ENCODE measurements around the gene FXR2. TPM values are rescaled to one million over a fixed set of nuclear protein-coding genes. Genes with fewer than 3 reads are reported as not detected.

Gene FXR2
- total and polyA plus RNA-seq, 10 of the 15 experiments (the other 5 are each of a cell fraction or from before 2014, with no cell fraction given): 1.6 to 33.3 (median 22.0) TPM

DNA sequence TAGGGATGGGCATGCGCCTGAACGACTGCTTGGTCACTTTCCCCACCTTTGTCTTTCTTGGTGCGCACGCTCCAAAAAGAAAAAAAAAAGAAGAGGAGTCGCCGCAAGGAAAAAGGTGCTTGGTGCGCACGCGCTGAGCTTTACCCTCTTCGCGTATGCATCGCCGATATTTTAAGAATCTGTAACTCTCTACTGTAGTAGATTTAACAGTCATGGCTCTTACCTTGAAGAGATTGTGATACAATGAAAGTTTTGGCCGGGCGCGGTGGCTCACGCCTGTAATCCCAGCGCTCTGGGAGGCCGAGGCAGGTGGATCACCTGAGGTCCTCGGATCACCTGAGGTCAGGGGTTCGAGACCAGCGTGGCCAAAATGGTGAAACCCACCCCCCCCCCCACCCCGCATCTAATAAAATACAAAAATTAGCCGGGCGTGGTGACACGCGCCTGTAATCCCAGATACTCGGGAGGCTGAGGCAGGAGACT lies 609 bp upstream of the FXR2 start:
- intact Hi-C loops (cut with micrococcal nuclease; ENCODE audit: unreplicated experiment): loop anchor here (5.0 kb wide), 1 partner anchor 33 kb away; the partner anchor contains the start of gene MPDU1
- no peak for FAIRE-seq
- WGBS (ENCODE audit: insufficient coverage, insufficient replicate concordance, low lambda C conversion rate, missing lambda C conversion rate): 5% methylated on average over 27 of the region's 28 CpGs
- RAD21 ChIA-PET (ENCODE audit: unreplicated experiment): interaction anchor here (1.2 to 2.4 kb wide), 5 partner anchors 12 to 179 kb away, joined by 3 to 21 read pairs (median 9); partner anchors contain the start of genes CD68, MPDU1, SAT2 and TMEM102
- POLR2A ChIA-PET: interaction anchor here (0.6 to 3.6 kb wide), 13 partner anchors 12 to 279 kb away, joined by 3 to 35 read pairs (median 3); partner anchors contain the start of genes ACAP1, ATP1B2, CD68 and MPDU1
- in situ Hi-C loops (cut with MboI): no loop called here
- H3K4me2 ChIP-seq (ENCODE audit: control insufficient read depth, insufficient read depth): peak overlapping the region; percentile 28
- H3K9me3 ChIP-seq (replicated peaks; ENCODE audit: control insufficient read depth, insufficient read depth, low read length): no peaks in the 10 kb centered on the region
- SMC1A ChIA-PET (ENCODE audit: uncharacterized antibody, unreplicated experiment): interaction anchor here (1.0 kb wide), 1 partner anchor 12 kb away, joined by 5 read pairs; the partner anchor contains the start of gene SAT2
- CTCF ChIA-PET: interaction anchor here (0.6 to 2.8 kb wide), 14 partner anchors 8 to 375 kb away, joined by 3 to 22 read pairs (median 4); partner anchors contain the start of genes SAT2, TP53 and WRAP53
- H2AFZ ChIP-seq (ENCODE audit: control insufficient read depth, low read depth, low read length): peak overlapping the region; percentile 25
- peak overlapping the region; percentile 16 for H3K27ac ChIP-seq (ENCODE audit: control insufficient read depth, insufficient read depth)
- H3K27me3 ChIP-seq (replicated peaks in 1 of 2; ENCODE audit: control insufficient read depth in 2 of 2, insufficient read depth in 2 of 2, low read length in 1 of 2): no peaks in the 10 kb centered on the region
- ATAC-seq: no peak
- no peak for DNase-seq (ENCODE audit: low read depth, low spot score)
- H3K4me1 ChIP-seq (ENCODE audit: control insufficient read depth, insufficient read depth, low read length): peaks cover 4% of the 10 kb centered on the region; the same call in 1 of the 2 replicates
- peak overlapping the region; percentile 61; the same call in 1 of the 2 replicates for H3K4me3 ChIP-seq
- H3K79me2 ChIP-seq (ENCODE audit: control insufficient read depth, insufficient read depth, low read length): peaks cover 29% of the 10 kb centered on the region
- BruUV-seq (replicated peaks): no TSS peak
- peaks cover 0 to 1% of the 10 kb centered on the region in 2 experiments; a peak in 1 of 4 replicates for H3K36me3 ChIP-seq (ENCODE audit: control insufficient read depth in 2 of 2, insufficient read depth in 2 of 2, low read length in 1 of 2)
- TF ChIP-seq SMARCA5 (IDR thresholded peaks at IDR 0.05): 0 out of 2 replicates have a peak, but pooled peaks have one; percentile 19
- TF ChIP-seq, protein P1, sequence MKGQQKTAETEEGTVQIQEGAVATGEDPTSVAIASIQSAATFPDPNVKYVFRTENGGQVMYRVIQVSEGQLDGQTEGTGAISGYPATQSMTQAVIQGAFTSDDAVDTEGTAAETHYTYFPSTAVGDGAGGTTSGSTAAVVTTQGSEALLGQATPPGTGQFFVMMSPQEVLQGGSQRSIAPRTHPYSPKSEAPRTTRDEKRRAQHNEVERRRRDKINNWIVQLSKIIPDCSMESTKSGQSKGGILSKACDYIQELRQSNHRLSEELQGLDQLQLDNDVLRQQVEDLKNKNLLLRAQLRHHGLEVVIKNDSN (IDR thresholded peaks at IDR 0.05; ENCODE audit: borderline replicate concordance, extremely low read length, insufficient read depth, low read depth, low read length): no peak
- peak; percentile 19; the same call in 1 of the 2 replicates for TF ChIP-seq RB1 (IDR thresholded peaks at IDR 0.05; ENCODE audit: borderline replicate concordance)
- TF ChIP-seq RUNX3 (IDR thresholded peaks at IDR 0.05; ENCODE audit: low read length): 0 out of 2 replicates have a peak, but pooled peaks have one; percentile 4
- TF ChIP-seq, protein P2, sequence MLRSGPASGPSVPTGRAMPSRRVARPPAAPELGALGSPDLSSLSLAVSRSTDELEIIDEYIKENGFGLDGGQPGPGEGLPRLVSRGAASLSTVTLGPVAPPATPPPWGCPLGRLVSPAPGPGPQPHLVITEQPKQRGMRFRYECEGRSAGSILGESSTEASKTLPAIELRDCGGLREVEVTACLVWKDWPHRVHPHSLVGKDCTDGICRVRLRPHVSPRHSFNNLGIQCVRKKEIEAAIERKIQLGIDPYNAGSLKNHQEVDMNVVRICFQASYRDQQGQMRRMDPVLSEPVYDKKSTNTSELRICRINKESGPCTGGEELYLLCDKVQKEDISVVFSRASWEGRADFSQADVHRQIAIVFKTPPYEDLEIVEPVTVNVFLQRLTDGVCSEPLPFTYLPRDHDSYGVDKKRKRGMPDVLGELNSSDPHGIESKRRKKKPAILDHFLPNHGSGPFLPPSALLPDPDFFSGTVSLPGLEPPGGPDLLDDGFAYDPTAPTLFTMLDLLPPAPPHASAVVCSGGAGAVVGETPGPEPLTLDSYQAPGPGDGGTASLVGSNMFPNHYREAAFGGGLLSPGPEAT (IDR thresholded peaks at IDR 0.05; ENCODE audit: low read depth): 0 out of 2 replicates have a peak, but pooled peaks have one; percentile 40
- TF ChIP-seq ETV6 (conservative IDR thresholded peaks at IDR 0.05 in 1 of 2, IDR thresholded peaks at IDR 0.05 in 1 of 2; ENCODE audit: borderline replicate concordance in 1 of 2, low read depth in 1 of 2): no peak
- TF ChIP-seq NRF1 (conservative IDR thresholded peaks at IDR 0.05; ENCODE audit: low read depth, low read length): peak; percentile 79
- peak; percentile 99 for TF ChIP-seq ZNF384 (IDR thresholded peaks at IDR 0.05; ENCODE audit: borderline replicate concordance, low read depth, low read length)
- TF ChIP-seq YY1 (IDR thresholded peaks at IDR 0.05; ENCODE audit: low read depth, low read length): peak; percentile 14; the same call in 1 of the 2 replicates
- peak; percentile 37; the same call in 1 of the 2 replicates for TF ChIP-seq POLR2AphosphoS5 (IDR thresholded peaks at IDR 0.05; ENCODE audit: low read length)
- TF ChIP-seq ESRRA (IDR thresholded peaks at IDR 0.05; ENCODE audit: low read length): no peak
- no peak for TF ChIP-seq EED (IDR thresholded peaks at IDR 0.05; ENCODE audit: low read depth)
- peak; percentile 68 for TF ChIP-seq ZNF207 (IDR thresholded peaks at IDR 0.05; ENCODE audit: borderline replicate concordance)
- TF ChIP-seq POU2F2 (IDR thresholded peaks at IDR 0.05; ENCODE audit: borderline replicate concordance, low read depth, low read length): peak; percentile 56; the same call in 1 of the 3 replicates
- H4K20me1 ChIP-seq (ENCODE audit: control insufficient read depth, insufficient read depth): no peaks in the 10 kb centered on the region; the same call in 1 of the 2 replicates
- H3K9ac ChIP-seq (ENCODE audit: control insufficient read depth, insufficient read depth, low read length): peak overlapping the region; percentile 6; the same call in 1 of the 2 replicates
